Activated CD8-positive, alpha-beta memory T cell treated with anti-CD3 and anti-CD28 coated beads for 1 hour (primary cell): Measurements from ENCODE around the gene OVAAL.

Experiments used
- DNase-seq, 2 donors: peaks; one replicate each; pipeline ENCODE4 v3.0.0-alpha.2; 2020; ENCODE audit warnings: low read depth in 1 of 2; ENCODE audit errors: extremely low read depth in 1 of 2

The OVAAL gene

GRCh38 chr1:180603223-180603849 is 44.6 kb downstream of the OVAAL start:
- no peak for DNase-seq

- DNase-seq, result no peak
Measured at GRCh38 chr1:180603850-180604226, 45.1 kb downstream of the OVAAL start.

- DNase-seq, result no peak
Measured at GRCh38 chr1:180606155-180606554, 47.4 kb downstream of the OVAAL start.

DNA sequence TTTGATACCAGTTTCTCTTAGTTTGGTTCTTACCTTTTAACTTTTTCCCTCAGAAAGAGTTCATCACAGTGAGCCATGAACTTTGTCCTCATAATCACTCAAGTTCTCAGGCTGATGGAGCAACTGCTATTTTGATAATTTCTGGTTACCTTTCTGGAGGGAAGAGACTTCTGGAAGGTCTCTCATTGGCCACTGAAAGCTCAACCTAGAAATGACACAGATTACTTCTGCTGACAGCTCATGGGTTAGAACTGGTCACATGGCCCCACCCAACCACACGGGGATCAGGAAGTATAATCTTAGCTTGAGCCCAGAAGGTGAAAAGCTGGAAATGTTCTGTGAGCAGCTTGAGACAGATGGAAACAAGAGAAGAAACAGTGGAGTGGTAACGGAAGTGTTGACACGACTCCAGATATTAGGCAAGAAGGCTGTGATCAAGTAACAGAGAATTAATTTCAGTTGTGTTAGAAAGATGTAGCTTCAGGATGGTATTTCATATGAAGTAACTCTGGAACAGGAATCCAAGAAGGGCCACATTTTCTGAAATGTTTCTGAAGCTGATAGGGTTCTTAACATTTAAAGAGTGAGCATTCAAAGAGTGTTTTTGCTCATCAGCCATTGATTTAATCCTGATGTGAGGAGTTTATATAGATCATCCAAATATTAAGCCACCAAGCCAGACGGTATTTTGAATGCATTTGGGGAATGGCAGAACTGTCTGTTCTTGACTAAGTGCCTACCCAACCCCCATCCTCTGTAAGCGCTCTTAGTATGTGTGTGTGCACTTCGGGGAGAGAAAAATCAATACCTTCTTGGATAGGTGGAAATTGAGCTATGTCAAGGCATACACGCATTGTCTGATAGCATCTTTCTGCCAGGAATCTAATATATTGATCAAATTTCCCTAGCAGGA is 51.1 kb downstream of the OVAAL start:
- no peak for DNase-seq

GRCh38 chr1:180610556-180611015 is 51.8 kb downstream of the OVAAL start:
- no peak for DNase-seq

GRCh38 chr1:180611016-180611930 is 52.5 kb downstream of the OVAAL start:
- no peak for DNase-seq

- DNase-seq, result no peak
Measured at GRCh38 chr1:180612632-180613031, 53.9 kb downstream of the OVAAL start.

DNA sequence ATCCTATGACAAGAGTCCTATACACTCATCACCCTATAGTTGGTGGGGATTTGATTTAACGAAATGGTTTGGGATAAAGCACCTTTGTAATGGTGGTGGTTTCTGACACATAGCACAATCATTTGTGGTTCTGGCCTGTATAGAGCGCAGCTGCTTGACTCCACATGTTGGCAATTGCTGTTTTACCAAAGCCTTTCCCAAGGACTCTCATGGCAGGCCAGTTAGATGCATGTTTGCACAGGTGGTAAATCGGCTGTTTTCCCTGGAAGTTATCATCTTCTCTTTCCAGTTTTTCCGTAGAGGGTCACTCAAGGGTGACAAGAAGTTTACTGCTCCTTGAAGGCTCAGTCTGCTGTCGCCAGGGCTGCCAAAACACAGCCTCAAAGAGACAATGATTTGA is 56.0 kb downstream of the OVAAL start:
- DNase-seq, result no peak

- no peak for DNase-seq
Measured at GRCh38 chr1:180615493-180616290, 56.9 kb downstream of the OVAAL start.
